Posterior vena cava (tissue), 2 donors: ENCODE results near the gene ZDHHC22. TPM values are rescaled to one million over a fixed set of nuclear protein-coding genes. Genes with fewer than 3 reads are reported as not detected.

Source experiments
- DNase-seq: peaks from one replicate; pipeline ENCODE4 v3.0.0-alpha.2; 2020; ENCODE audit warnings: low spot score
- intact Hi-C, 2 donors: fragments of 100-400 bp; cut with DNase I; formaldehyde crosslinking; loops; one replicate each; pipeline versions ENCODE4 v1.14.1 to v1.14.2; 2022 to 2023
- total RNA-seq, 2 donors: library from RNA; stranded (reverse); fragmentation: NEBNext Ultra II Directional; extraction: Animal tissue kit (Norgen Biotek cat#: 25700); gene quantifications; one replicate each; pipeline ENCODE4 v1.2.1, GENCODE V29; 2021
- donor health status: DM: yes; HTN: yes; CAD: no.
- donor health status: DM: yes; HTN: yes; CAD: no.

Gene ZDHHC22
- total RNA-seq, 2 donors from 2014 or later, result not detected

GRCh38 chr14:77139022-77139421, 2.6 kb downstream of the ZDHHC22 start:
- intact Hi-C loops, result loop anchor here in 1 of 2 donors (10.0 kb wide), 1 partner anchor 416 kb away; no protein-coding TSS in a partner anchor
- peak; percentile 52 for DNase-seq

GRCh38 chr14:77133720-77134338, 7.8 kb downstream of the ZDHHC22 start:
- intact Hi-C loops, result loop anchor here in 1 of 2 donors (10.0 kb wide), 1 partner anchor 421 kb away; no protein-coding TSS in a partner anchor

GRCh38 chr14:77131871-77132486, 9.6 kb downstream of the ZDHHC22 start:
- no peak for DNase-seq
- intact Hi-C loops, result loop anchor here in 1 of 2 donors (10.0 kb wide), 1 partner anchor 423 kb away; no protein-coding TSS in a partner anchor

More at GRCh38 chr14:77133720-77134338, 7.8 kb downstream of the ZDHHC22 start:
- DNase-seq, result peak; percentile 87

- no peak for DNase-seq
- intact Hi-C loops, result loop anchor here in 1 of 2 donors (10.0 kb wide), 1 partner anchor 424 kb away; no protein-coding TSS in a partner anchor
Observed at GRCh38 chr14:77131206-77131605, 10.4 kb downstream of the ZDHHC22 start.

- intact Hi-C loops, result loop anchor here in 1 of 2 donors (10.0 kb wide), 1 partner anchor 424 kb away; no protein-coding TSS in a partner anchor
Observed at GRCh38 chr14:77130386-77130785, 11.2 kb downstream of the ZDHHC22 start.

GRCh38 chr14:77128414-77128891, 13.1 kb downstream of the ZDHHC22 start:
- intact Hi-C loops, result no loop called here
- no peak for DNase-seq

More at GRCh38 chr14:77130386-77130785, 11.2 kb downstream of the ZDHHC22 start:
- DNase-seq, result no peak

- DNase-seq, result no peak
- intact Hi-C loops, result no loop called here
Observed at GRCh38 chr14:77126461-77126990, 15.1 kb downstream of the ZDHHC22 start.

GRCh38 chr14:77125823-77126325, 15.7 kb downstream of the ZDHHC22 start:
- intact Hi-C loops, result no loop called here

GRCh38 chr14:77125281-77125801, 16.2 kb downstream of the ZDHHC22 start:
- intact Hi-C loops, result no loop called here
- no peak for DNase-seq

More at GRCh38 chr14:77125823-77126325, 15.7 kb downstream of the ZDHHC22 start:
- no peak for DNase-seq

GRCh38 chr14:77124345-77125280, 17.0 kb downstream of the ZDHHC22 start:
- DNase-seq, result no peak
- intact Hi-C loops, result no loop called here

- intact Hi-C loops, result no loop called here
- no peak for DNase-seq
Observed at GRCh38 chr14:77123381-77124325, 17.9 kb downstream of the ZDHHC22 start.

- intact Hi-C loops, result no loop called here
- no peak for DNase-seq
Observed at GRCh38 chr14:77122526-77123125, 19.0 kb downstream of the ZDHHC22 start.

- intact Hi-C loops, result no loop called here
- no peak for DNase-seq
Observed at GRCh38 chr14:77120771-77121743, 20.5 kb downstream of the ZDHHC22 start.

- DNase-seq, result no peak
- intact Hi-C loops, result no loop called here
Observed at GRCh38 chr14:77119851-77120250, 21.7 kb downstream of the ZDHHC22 start.

GRCh38 chr14:77116172-77116817, 25.3 kb downstream of the ZDHHC22 start:
- no peak for DNase-seq
- intact Hi-C loops, result no loop called here

- DNase-seq, result no peak
- intact Hi-C loops, result no loop called here
Observed at GRCh38 chr14:77114609-77115008, 27.0 kb downstream of the ZDHHC22 start.
